AG10803 (cell line): ENCODE data around the gene PPP4R2.

Experiments used
- DNase-seq: peaks from one replicate; pipeline ENCODE4 v3.0.0; 2010; ENCODE audit warnings: low read depth
- H3K4me3 ChIP-seq: 2 replicates; pipeline ENCODE4 v1.5.1; 2011; ENCODE audit warnings: mild to moderate bottlenecking, low read length, control low read depth
- TF ChIP-seq, protein P1 (sequence below): conservative IDR thresholded peaks from 2 replicates; pipeline ENCODE4 v1.5.1; 2011; ENCODE audit warnings: mild to moderate bottlenecking, low read length, control low read depth, inconsistent platforms

PPP4R2 gene

DNA sequence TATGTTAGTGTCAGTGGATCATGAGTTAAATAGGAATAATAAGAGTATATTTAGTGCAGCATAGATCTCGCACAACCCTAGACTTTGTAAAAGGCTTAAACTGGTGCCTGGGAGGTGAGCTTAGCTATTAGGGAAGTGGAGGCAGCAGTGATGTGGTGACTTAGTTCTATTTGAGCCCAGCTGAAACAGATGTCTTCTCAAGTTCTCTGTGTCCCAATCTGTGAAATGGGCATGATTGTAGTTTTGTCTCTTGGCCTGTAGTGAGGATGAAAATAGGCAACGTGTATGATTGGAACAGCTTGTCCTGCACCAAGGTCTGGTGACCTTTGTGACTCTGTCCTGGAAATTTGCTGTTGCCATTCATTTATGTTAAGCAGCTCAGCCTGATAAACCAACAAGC lies 99.6 kb downstream of the PPP4R2 start:
- H3K4me3 ChIP-seq: no peak overlapping the region
- no peak for DNase-seq
- TF ChIP-seq, protein P1, sequence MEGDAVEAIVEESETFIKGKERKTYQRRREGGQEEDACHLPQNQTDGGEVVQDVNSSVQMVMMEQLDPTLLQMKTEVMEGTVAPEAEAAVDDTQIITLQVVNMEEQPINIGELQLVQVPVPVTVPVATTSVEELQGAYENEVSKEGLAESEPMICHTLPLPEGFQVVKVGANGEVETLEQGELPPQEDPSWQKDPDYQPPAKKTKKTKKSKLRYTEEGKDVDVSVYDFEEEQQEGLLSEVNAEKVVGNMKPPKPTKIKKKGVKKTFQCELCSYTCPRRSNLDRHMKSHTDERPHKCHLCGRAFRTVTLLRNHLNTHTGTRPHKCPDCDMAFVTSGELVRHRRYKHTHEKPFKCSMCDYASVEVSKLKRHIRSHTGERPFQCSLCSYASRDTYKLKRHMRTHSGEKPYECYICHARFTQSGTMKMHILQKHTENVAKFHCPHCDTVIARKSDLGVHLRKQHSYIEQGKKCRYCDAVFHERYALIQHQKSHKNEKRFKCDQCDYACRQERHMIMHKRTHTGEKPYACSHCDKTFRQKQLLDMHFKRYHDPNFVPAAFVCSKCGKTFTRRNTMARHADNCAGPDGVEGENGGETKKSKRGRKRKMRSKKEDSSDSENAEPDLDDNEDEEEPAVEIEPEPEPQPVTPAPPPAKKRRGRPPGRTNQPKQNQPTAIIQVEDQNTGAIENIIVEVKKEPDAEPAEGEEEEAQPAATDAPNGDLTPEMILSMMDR: no peak

DNA sequence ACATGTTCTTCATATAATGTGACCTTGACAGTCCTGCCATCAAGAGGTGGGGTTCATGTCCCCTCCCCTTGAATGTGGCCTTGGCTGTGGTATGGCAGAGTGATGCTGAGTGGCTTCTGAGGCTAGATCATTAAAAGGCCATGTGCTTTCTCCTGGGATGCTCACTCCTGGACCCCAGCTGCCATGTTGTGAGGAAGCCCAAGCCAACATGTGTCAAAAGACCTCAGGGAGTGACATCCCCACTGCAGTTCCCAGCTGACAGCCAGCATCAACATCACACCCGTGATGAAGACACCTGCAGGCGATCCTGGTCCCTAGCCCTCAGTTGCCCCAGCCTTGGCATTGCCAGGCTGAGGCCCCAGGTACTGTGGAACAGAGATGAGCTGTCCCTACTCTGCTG lies 101.4 kb downstream of the PPP4R2 start:
- TF ChIP-seq, protein P1: no peak
- no peak overlapping the region for H3K4me3 ChIP-seq
- no peak for DNase-seq

DNA sequence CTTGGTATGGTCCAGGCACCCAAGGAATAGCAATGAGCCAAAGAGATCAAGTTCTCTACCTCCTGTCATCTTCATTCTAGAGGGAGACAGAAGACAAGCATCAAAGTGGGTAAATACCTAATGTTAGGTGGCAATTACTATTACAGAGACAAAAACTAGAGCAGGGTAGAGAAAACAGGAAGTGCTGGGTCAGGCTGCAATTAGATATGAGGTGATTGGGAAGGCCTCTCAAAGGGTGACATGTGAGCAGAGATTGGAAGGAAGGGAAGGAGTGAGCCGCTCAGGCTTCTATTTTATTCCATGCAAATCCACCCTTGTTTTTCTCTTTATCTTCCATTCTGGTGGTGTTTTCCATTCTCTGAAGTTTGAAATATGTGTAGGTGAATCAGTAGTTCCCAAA lies 102.3 kb downstream of the PPP4R2 start:
- H3K4me3 ChIP-seq: no peak overlapping the region
- DNase-seq: no peak
- TF ChIP-seq, protein P1: no peak

- TF ChIP-seq, protein P1: peak; percentile 96
- DNase-seq: peak; percentile 80
- H3K4me3 ChIP-seq: no peak overlapping the region
These were observed 104.3 kb downstream of the PPP4R2 start for GRCh38 chr3:73100741-73101559.

GRCh38 chr3:73101881-73102280 lies 105.3 kb downstream of the PPP4R2 start:
- H3K4me3 ChIP-seq: no peak overlapping the region
- TF ChIP-seq, protein P1: no peak
- DNase-seq: no peak

DNA sequence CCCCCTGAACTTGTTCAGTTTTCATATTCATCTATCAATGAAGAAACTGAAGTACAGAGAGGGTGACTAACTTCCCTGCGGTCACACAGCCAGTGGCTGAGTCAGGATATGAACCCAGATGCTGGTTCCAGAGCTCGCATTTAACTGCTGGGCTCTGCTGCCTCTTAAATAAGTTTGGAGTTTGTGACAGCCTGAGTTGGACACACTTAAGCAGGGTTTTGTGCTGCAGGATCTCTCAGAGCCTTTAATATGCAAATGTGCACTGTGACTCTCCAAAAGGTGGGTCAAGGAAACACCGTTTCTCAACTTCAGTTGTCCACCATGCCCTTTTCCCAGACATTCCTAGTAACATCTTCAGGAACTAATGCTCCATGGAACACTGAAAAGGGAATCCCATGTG lies 110.6 kb downstream of the PPP4R2 start:
- DNase-seq: no peak
- H3K4me3 ChIP-seq: no peak overlapping the region
- TF ChIP-seq, protein P1: no peak

DNA sequence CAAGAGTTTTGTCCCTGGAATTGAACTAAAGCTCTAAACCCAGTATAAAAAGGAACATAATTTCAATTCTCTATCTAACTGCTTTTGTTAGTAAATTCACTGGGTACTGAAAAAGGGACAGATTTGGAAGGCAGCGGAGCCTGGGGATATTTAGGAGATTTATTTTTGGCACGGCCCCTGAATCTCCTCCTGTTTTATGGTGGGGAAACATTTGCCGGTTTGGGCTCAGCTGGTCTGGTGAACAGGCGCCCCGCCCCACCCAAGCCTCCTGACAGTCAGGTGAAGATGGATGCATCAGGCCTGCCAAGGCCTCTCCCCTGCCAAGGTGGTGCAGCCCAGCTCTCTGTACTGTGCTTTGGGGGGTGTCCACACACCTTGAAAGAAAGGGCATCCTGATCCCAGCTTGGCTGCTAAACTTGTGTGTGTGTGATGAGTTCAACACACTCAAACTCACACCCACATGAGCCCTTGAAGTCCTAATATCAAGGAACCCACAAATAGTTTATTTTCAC lies 111.1 kb downstream of the PPP4R2 start:
- DNase-seq: no peak
- TF ChIP-seq, protein P1: no peak
- H3K4me3 ChIP-seq: no peak overlapping the region
